Esophagus muscularis mucosa (tissue), 4 donors: Measurements from ENCODE around the gene CLEC16A. TPM values are rescaled to one million over a fixed set of nuclear protein-coding genes. Genes with fewer than 3 reads are reported as not detected.

Experiments used
- DNase-seq: peaks from one replicate; pipeline ENCODE4 v3.0.0-alpha.2; 2017; ENCODE audit errors: extremely low spot score
- H3K27ac ChIP-seq, 4 donors: fragments of 200-600 bp; sonication (generic); replicated peaks in 1 of 4; 1 replicate in 3 of 4; 2 replicates in 1 of 4; pipeline ENCODE4 v1.5.1; 2016 to 2019; ENCODE audit warnings: mild to moderate bottlenecking in 1 of 4
- H3K27me3 ChIP-seq, 4 donors: fragments of 200-600 bp; sonication (generic); one replicate each; pipeline versions ENCODE4 v1.5.1 to v1.6.0; 2016 to 2019
- H3K36me3 ChIP-seq, 4 donors: fragments of 200-600 bp; sonication (generic); one replicate each; pipeline ENCODE4 v1.5.1; 2016 to 2019
- H3K4me1 ChIP-seq, 4 donors: fragments of 200-600 bp; sonication (generic); one replicate each; pipeline ENCODE4 v1.5.1; 2016 to 2019
- H3K4me3 ChIP-seq, 4 donors: fragments of 200-600 bp; sonication (generic); 1 replicate in 2 of 4; 2 replicates in 2 of 4; pipeline ENCODE4 v1.5.1; 2016 to 2019; ENCODE audit warnings: mild to moderate bottlenecking in 4 of 4, moderate library complexity in 1 of 4
- H3K9me3 ChIP-seq, 4 donors: fragments of 200-600 bp; sonication (generic); 1 replicate in 3 of 4; 2 replicates in 1 of 4; pipeline ENCODE4 v1.5.1; 2016 to 2019
- CTCF ChIP-seq, 3 experiments: fragments of 200-600 bp in 2 of 3; fragments of 450-650 bp in 1 of 3; sonication (generic) in 2 of 3; IDR thresholded peaks; one replicate each; pipeline ENCODE4 v1.5.1; 2017 to 2019; ENCODE audit warnings: antibody characterized with exemption in 3 of 3, mild to moderate bottlenecking in 2 of 3, moderate library complexity in 1 of 3
- EP300 ChIP-seq: sonication (generic); formaldehyde crosslinking; IDR thresholded peaks from one replicate; pipeline ENCODE4 v1.6.1; 2017; ENCODE audit warnings: antibody characterized with exemption
- POLR2A ChIP-seq: fragments of 450-650 bp; IDR thresholded peaks from one replicate; pipeline ENCODE4 v1.6.1; 2017; ENCODE audit warnings: antibody characterized with exemption, moderate library complexity, mild to moderate bottlenecking, low read depth
- POLR2AphosphoS5 ChIP-seq, 2 donors: sonication (generic); formaldehyde crosslinking; IDR thresholded peaks; one replicate each; pipeline ENCODE4 v1.6.1; 2017; ENCODE audit warnings: antibody characterized with exemption in 2 of 2
- WGBS: methylation state at CpG from one replicate; pipeline ENCODE4 v1.1.5; 2018; 5-methylcytosine and 5-hydroxymethylcytosine counted together
- intact Hi-C: fragments of 100-400 bp; cut with DNase I; formaldehyde crosslinking; loops from one replicate; pipeline ENCODE4 v1.15.1; 2023
- total RNA-seq, 4 donors: library from RNA; depleted of rRNA; stranded (reverse); fragments of >200 nt; gene quantifications; one replicate each; pipeline versions ENCODE4 v1.1.0 to v1.2.1, GENCODE V29; 2016

Gene CLEC16A
- total RNA-seq, 4 donors from 2014 or later, result 22.3 to 34.7 (median 29.2) TPM

DNA sequence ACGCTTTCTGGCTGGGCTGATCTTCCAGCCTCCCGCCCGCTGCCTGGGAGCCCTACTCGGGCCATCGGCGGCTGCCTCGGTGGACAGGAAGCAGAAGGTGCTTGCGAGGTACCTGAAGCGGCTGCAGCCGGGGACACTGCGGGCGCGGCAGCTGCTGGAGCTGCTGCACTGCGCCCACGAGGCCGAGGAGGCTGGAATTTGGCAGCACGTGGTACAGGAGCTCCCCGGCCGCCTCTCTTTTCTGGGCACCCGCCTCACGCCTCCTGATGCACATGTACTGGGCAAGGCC lies 36.7 kb upstream of the CLEC16A start:
- H3K36me3 ChIP-seq, result peaks cover 0 to 43% (median 18%) of the 10 kb centered on the region in 4 donors
- no peaks in the 10 kb centered on the region for H3K27me3 ChIP-seq
- H3K9me3 ChIP-seq, result peaks cover 0 to 8% (median 3%) of the 10 kb centered on the region in 4 donors
- no peak overlapping the region for H3K27ac ChIP-seq
- DNase-seq, result no peak
- no peak for TF ChIP-seq POLR2AphosphoS5 (IDR thresholded peaks at IDR 0.05)
- TF ChIP-seq POLR2A, result no peak
- TF ChIP-seq EP300, result no peak
- TF ChIP-seq CTCF (IDR thresholded peaks at IDR 0.05), result no peak
- no peaks in the 10 kb centered on the region for H3K4me1 ChIP-seq
- 94% methylated on average over 12 of the region's 21 CpGs for WGBS
- H3K4me3 ChIP-seq, result no peak overlapping the region
- intact Hi-C loops, result no loop called here

- intact Hi-C loops, result loop anchor here (10.0 kb wide), 1 partner anchor 336 kb away; no protein-coding TSS in a partner anchor
- H3K27ac ChIP-seq, result no peak overlapping the region
- H3K4me1 ChIP-seq, result no peaks in the 10 kb centered on the region
- H3K36me3 ChIP-seq, result peaks cover 0 to 26% (median 9%) of the 10 kb centered on the region in 4 donors
- DNase-seq, result no peak
- H3K4me3 ChIP-seq, result no peak overlapping the region
- no peaks in the 10 kb centered on the region for H3K27me3 ChIP-seq
- TF ChIP-seq POLR2AphosphoS5 (IDR thresholded peaks at IDR 0.05) (no peak), POLR2A (no peak), CTCF (IDR thresholded peaks at IDR 0.05) (no peak), EP300 (no peak)
- H3K9me3 ChIP-seq, result no peaks in the 10 kb centered on the region
Observed at GRCh38 chr16:10911267-10911666, 33.1 kb upstream of the CLEC16A start.

DNA sequence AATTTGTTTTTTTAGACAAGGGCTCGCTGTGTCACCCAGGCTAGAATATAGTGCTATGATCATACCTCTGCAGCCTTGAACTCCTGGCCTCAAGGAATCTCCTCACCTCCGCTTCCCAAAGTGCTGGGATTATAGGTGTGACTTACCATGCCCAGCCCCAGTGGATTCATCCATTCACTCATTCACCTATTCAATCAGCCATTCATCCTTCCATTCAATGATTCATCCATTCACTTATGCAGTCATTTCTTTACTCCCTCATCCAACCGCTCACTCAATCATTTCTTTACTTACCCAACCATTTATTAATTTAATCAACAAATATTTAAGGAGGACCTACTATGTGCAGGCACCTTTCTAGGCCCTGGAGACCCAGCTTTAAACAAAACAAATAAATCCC lies 27.8 kb upstream of the CLEC16A start:
- Histone ChIP-seq H3K27me3 (no peaks in the 10 kb centered on the region), H3K4me3 (no peak overlapping the region), H3K4me1 (peaks cover 17 to 29% (median 24%) of the 10 kb centered on the region in 4 donors), H3K36me3 (peaks cover 0 to 5% (median 0%) of the 10 kb centered on the region in 4 donors), H3K9me3 (no peaks in the 10 kb centered on the region), H3K27ac (no peak overlapping the region)
- 65% methylated on average over 3 of the region's 3 CpGs for WGBS
- TF ChIP-seq CTCF (IDR thresholded peaks at IDR 0.05), result no peak
- TF ChIP-seq EP300, result no peak
- TF ChIP-seq POLR2A, result no peak
- no peak for TF ChIP-seq POLR2AphosphoS5 (IDR thresholded peaks at IDR 0.05)
- intact Hi-C loops, result loop anchor here (5.0 to 10.0 kb wide), 4 partner anchors 89 to 404 kb away; partner anchors contain the start of gene NUBP1
- no peak for DNase-seq

DNA sequence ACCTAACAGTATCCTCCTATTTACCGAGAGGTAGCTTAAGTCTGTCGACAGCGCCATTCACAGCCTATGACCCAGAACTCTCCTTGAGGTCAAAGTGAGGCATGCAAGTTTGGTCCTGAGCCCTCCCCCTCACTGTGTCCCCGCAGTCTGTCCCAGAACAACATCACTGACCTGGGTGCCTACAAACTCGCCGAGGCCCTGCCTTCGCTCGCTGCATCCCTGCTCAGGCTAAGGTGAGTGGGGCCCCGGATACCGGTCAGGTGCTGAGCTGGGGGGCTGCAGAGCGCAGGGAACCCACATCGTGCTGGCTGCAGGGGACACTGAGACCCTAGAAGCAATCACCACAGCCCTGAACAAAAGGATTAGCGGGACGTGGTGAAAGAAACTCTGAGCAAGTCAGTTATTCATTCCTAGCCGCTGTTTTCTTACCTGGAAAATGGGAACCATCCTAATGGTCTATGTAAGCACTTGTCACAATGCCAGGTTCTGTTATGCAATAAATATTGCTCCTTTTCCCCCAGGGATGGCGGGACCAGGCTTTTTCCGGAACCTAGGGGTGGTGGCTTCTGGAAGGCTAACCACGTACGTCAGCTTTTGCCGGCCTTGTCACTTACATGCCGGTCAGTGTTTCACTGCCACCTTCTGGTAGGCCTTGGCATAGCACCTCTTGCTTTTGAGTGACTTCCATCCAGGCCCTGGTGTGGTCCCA lies 25.9 kb upstream of the CLEC16A start:
- intact Hi-C loops, result loop anchor here (5.0 to 10.0 kb wide), 4 partner anchors 91 to 406 kb away; partner anchors contain the start of gene NUBP1
- peak overlapping the region; percentile 18 to 59 (median 52) for H3K27ac ChIP-seq
- peaks cover 0 to 5% (median 0%) of the 10 kb centered on the region in 4 donors for H3K36me3 ChIP-seq

More for the DNA sequence above, 25.9 kb upstream of the CLEC16A start:
- Histone ChIP-seq H3K4me1 (peaks cover 36 to 48% (median 43%) of the 10 kb centered on the region in 4 donors), H3K4me3 (peak overlapping the region in 3 of 4 donors; percentile 26 to 39 (median 27)), H3K9me3 (no peaks in the 10 kb centered on the region), H3K27me3 (no peaks in the 10 kb centered on the region)
- peak; percentile 74 to 78 for TF ChIP-seq POLR2AphosphoS5 (IDR thresholded peaks at IDR 0.05)
- peak; percentile 27 for TF ChIP-seq EP300
- no peak for TF ChIP-seq POLR2A
- TF ChIP-seq CTCF (IDR thresholded peaks at IDR 0.05), result peak; percentile 92 to 98 (median 94)
- 42% methylated on average over 14 of the region's 21 CpGs for WGBS
- peak; percentile 99 for DNase-seq
